ENCODE measurements around the gene OPRL1. TPM values are rescaled to one million over a fixed set of nuclear protein-coding genes. Genes with fewer than 3 reads are reported as not detected.
A peak's percentile ranks its signal among the peaks of the same experiment; 100 is the strongest.

Gene OPRL1
- total and polyA plus RNA-seq, 2 donors (not counting 1 experiment from before 2014, with no cell fraction given): 3.5 to 6.2 TPM

DNA sequence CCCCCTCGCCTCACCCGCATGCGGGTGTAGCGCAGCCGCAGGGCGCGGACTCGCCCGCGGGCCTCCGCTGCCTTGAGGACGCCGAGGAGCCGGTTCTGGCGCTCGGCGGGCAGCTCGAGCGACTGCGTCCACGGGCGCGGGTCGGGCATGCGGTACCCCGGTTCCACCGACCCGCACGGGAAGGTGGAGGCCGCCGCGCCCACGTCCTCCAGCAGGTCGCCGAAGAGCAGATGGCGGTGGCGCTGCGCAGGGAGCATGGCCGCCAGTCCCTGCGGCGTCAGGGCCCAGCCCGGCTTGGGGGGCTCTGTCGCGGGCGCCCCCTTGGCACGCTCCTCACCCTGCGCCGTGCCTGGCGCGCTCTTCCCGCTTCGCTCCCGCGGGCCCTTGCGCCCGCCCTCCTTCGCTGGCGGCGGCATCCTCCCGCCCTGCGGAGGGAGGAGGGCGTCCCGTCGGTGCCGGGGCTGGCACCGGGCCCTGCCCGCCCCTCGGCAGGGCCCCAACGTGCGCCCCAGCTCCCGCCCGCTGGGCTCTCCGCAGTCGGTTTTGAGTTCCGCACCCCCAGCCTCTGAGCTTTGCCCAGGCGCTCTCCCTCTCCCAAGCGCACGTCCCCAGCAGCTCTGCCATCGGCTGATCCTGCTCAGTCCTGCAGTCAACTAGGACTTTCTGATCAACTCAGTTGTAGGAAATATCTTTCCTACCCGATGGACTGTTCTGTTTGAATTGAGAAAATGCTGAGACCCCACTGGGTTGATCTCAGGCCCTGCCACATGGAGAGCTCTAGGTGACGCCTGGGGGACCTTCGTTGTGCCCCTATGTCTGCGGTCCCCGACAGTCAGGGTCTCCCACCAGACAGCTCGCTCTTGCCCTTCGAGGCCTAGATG lies 4.2 kb downstream of the OPRL1 start, which contains the start of gene LKAAEAR1:
Gene LKAAEAR1 (minus strand): TSS at position 595 of the 881 bp plus-strand sequence. CDS start 179 bp downstream, at position 416.
- peak within 1 kb of the TSS; percentile 90 for H3K4me3 Mint-ChIP-seq
- Histone ChIP-seq H3K36me3 (replicated peaks in 1 of 2; ENCODE audit: control extremely low read depth in 1 of 2, control insufficient read depth in 1 of 2, extremely low read depth in 1 of 2, insufficient read depth in 2 of 2, low read length in 1 of 2) (no peaks in the 10 kb centered on the region), H3K9ac (ENCODE audit: low read length) (peak within 1 kb of the TSS; percentile 61), H3K27ac (ENCODE audit: low read length in 2 of 2) (no peak within 1 kb of the TSS), H3K4me2 (replicated peaks; ENCODE audit: low read depth, low read length, poor library complexity, severe bottlenecking) (peak within 1 kb of the TSS; percentile 96), H3K4me3 (ENCODE audit: control extremely low read depth in 1 of 5, extremely low read depth in 1 of 5, insufficient read depth in 1 of 5, low read depth in 2 of 5, low read length in 4 of 5) (peak within 1 kb of the TSS in 4 of 5 experiments; percentile 32 to 62 (median 56)), H3K4me1 (ENCODE audit: control insufficient read depth in 2 of 2, insufficient read depth in 2 of 2, low read length in 2 of 2) (peaks cover 40 to 42% of the 10 kb centered on the region in 2 donors), H3K79me2 (ENCODE audit: control insufficient read depth, insufficient read depth, low read length) (peaks cover under 1% of the 10 kb centered on the region), H2AFZ (ENCODE audit: insufficient read depth, low read depth, low read length, poor library complexity, severe bottlenecking) (peak within 1 kb of the TSS; percentile 69), H3K27me3 (replicated peaks in 1 of 4; ENCODE audit: control extremely low read depth in 1 of 4, control insufficient read depth in 3 of 4, insufficient read depth in 4 of 4, low read length in 3 of 4) (peaks cover 0 to 14% (median 3%) of the 10 kb centered on the region in 4 experiments), H4K20me1 (ENCODE audit: control insufficient read depth, insufficient read depth, low read length, poor library complexity, severe bottlenecking) (peaks cover 23% of the 10 kb centered on the region), H3K9me3 (ENCODE audit: control extremely low read depth in 1 of 3, control insufficient read depth in 2 of 3, insufficient read depth in 1 of 3, low read length in 2 of 3) (peaks cover 0 to 18% (median 0%) of the 10 kb centered on the region in 3 donors)
- CTCF ChIA-PET: interaction anchor here (0.7 to 11.8 kb wide), 16 partner anchors 12 to 218 kb away, joined by 3 to 220 read pairs (median 6); partner anchors contain the start of genes NPBWR2, SAMD10 and TCEA2
- 3% methylated on average over 86 of the region's 86 CpGs for WGBS (ENCODE audit: insufficient coverage)
- H3K27me3 Mint-ChIP-seq: peaks cover 11% of the 10 kb centered on the region
- peak within 1 kb of the TSS; percentile 76 for H3K27ac Mint-ChIP-seq
- peak; percentile 47 for DNase-seq
- H3K9me3 Mint-ChIP-seq (ENCODE audit: insufficient read depth): no peaks in the 10 kb centered on the region
- POLR2A ChIA-PET: interaction anchor here (0.7 to 2.7 kb wide), 7 partner anchors 16 to 45 kb away, joined by 3 to 21 read pairs (median 3); partner anchors contain the start of genes NPBWR2 and TCEA2
- peaks cover 35% of the 10 kb centered on the region for H3K4me1 Mint-ChIP-seq
- ATAC-seq (ENCODE audit: low read depth): no peak
- intact Hi-C loops (cut with micrococcal nuclease): loop anchor here (1.0 to 5.0 kb wide), 4 partner anchors 16 to 102 kb away; partner anchors contain the start of gene PRPF6
- TF ChIP-seq, protein P1, sequence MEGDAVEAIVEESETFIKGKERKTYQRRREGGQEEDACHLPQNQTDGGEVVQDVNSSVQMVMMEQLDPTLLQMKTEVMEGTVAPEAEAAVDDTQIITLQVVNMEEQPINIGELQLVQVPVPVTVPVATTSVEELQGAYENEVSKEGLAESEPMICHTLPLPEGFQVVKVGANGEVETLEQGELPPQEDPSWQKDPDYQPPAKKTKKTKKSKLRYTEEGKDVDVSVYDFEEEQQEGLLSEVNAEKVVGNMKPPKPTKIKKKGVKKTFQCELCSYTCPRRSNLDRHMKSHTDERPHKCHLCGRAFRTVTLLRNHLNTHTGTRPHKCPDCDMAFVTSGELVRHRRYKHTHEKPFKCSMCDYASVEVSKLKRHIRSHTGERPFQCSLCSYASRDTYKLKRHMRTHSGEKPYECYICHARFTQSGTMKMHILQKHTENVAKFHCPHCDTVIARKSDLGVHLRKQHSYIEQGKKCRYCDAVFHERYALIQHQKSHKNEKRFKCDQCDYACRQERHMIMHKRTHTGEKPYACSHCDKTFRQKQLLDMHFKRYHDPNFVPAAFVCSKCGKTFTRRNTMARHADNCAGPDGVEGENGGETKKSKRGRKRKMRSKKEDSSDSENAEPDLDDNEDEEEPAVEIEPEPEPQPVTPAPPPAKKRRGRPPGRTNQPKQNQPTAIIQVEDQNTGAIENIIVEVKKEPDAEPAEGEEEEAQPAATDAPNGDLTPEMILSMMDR (IDR thresholded peaks at IDR 0.05): peak; percentile 41
- no peak for TF ChIP-seq EZH2 (IDR thresholded peaks at IDR 0.05; ENCODE audit: borderline replicate concordance, insufficient read depth, low read depth, low read length, poor library complexity, severe bottlenecking)

All from B cell (primary cell).